GM12878 (cell line): Measurements from ENCODE around the gene TXNL4A. TPM values are rescaled to one million over a fixed set of nuclear protein-coding genes. Genes with fewer than 3 reads are reported as not detected.

Experiments
- ATAC-seq: fragments of 200-7000 bp; cut with Tn5 transposase; 3 replicates; pipeline ENCODE4 v1.9.1; 2020; ENCODE audit warnings: mild to moderate bottlenecking, moderate library complexity
- BruUV-seq: library from RNA; stranded (reverse); fragments of 400-500 nt; replicated peaks from 2 replicates; lab custom pipeline; 2021; lab: Mats Ljungman, UMichigan
- CTCF ChIA-PET: fragments of 300-600 bp; sonication (Branson Sonifier 250); formaldehyde crosslinking; extraction: SDS; loops from one replicate; lab custom pipeline; 2021; ENCODE audit warnings: inconsistent platforms; lab: Yijun Ruan, JAX
- POLR2A ChIA-PET: fragments of 350-600 bp; formaldehyde crosslinking; extraction: SDS; loops from one replicate; lab custom pipeline; 2021; ENCODE audit warnings: inconsistent platforms; lab: Charles Lee
- RAD21 ChIA-PET: fragments of 300-600 bp; sonication (Branson Sonifier 250); formaldehyde crosslinking; loops from one replicate; lab custom pipeline; 2023; ENCODE audit warnings: antibody characterized with exemption; ENCODE audit not compliant: unreplicated experiment; lab: Charles Lee
- SMC1A ChIA-PET: fragments of 300-600 bp; sonication (Branson Sonifier 250); formaldehyde crosslinking; loops from one replicate; lab custom pipeline; 2023; ENCODE audit not compliant: unreplicated experiment, uncharacterized antibody; lab: Charles Lee
- DNase-seq: peaks from one replicate; pipeline ENCODE4 v3.0.0-alpha.2; 2011; ENCODE audit warnings: low read depth, low spot score
- FAIRE-seq: peaks from 3 replicates; lab custom pipeline; 2011; peaks lifted over from hg19 to GRCh38; lab: Jason Lieb, UNC
- H2AFZ ChIP-seq: 2 replicates; pipeline ENCODE4 v1.6.0; 2011; ENCODE audit warnings: low read depth, low read length, control low read depth; ENCODE audit not compliant: control insufficient read depth
- H3K27ac ChIP-seq: 2 replicates; pipeline ENCODE4 v1.5.1; 2011; ENCODE audit warnings: control low read depth; ENCODE audit not compliant: control insufficient read depth, insufficient read depth
- H3K27me3 ChIP-seq, 2 experiments: replicated peaks in 1 of 2; 2 replicates each; pipeline versions ENCODE4 v1.6.0 to v1.6.1; 2011; ENCODE audit warnings: low read length in 1 of 2; ENCODE audit not compliant: control insufficient read depth in 2 of 2, insufficient read depth in 2 of 2
- H3K36me3 ChIP-seq, 2 experiments: 2 replicates each; pipeline ENCODE4 v1.5.1; 2011; ENCODE audit warnings: low read length in 1 of 2; ENCODE audit not compliant: control insufficient read depth in 2 of 2, insufficient read depth in 2 of 2
- H3K4me1 ChIP-seq: 2 replicates; pipeline ENCODE4 v1.6.1; 2011; ENCODE audit warnings: mild to moderate bottlenecking, low read length, moderate library complexity, mixed read lengths; ENCODE audit not compliant: control insufficient read depth, insufficient read depth
- H3K4me2 ChIP-seq: 2 replicates; pipeline ENCODE4 v1.6.0; 2011; ENCODE audit warnings: control low read depth; ENCODE audit not compliant: control insufficient read depth, insufficient read depth
- H3K4me3 ChIP-seq: fragments of 200-600 bp; sonication (generic); 2 replicates; pipeline ENCODE4 v1.5.1; 2016
- H3K79me2 ChIP-seq: 2 replicates; pipeline ENCODE4 v1.6.0; 2011; ENCODE audit warnings: low read length; ENCODE audit not compliant: control insufficient read depth, insufficient read depth
- H3K9ac ChIP-seq: 2 replicates; pipeline ENCODE4 v1.8.0; 2011; ENCODE audit warnings: low read length, control low read depth, mixed read lengths; ENCODE audit not compliant: control insufficient read depth, insufficient read depth
- H3K9me3 ChIP-seq: replicated peaks from 3 replicates; pipeline ENCODE4 v1.5.1; 2011; ENCODE audit warnings: mild to moderate bottlenecking, low read length; ENCODE audit not compliant: control insufficient read depth, insufficient read depth
- H4K20me1 ChIP-seq: 2 replicates; pipeline ENCODE4 v1.6.0; 2011; ENCODE audit not compliant: control insufficient read depth, insufficient read depth
- CBX3 ChIP-seq: fragments of 200-600 bp; sonication (generic); IDR thresholded peaks from 2 replicates; pipeline ENCODE4 v1.6.1; 2016; ENCODE audit warnings: low read depth, borderline replicate concordance
- EGR1 ChIP-seq, 2 experiments: IDR thresholded peaks; 1 replicate in 1 of 2; 2 replicates in 1 of 2; pipeline ENCODE4 v1.6.1; 2011 to 2012; ENCODE audit warnings: low read depth in 2 of 2, low read length in 2 of 2, borderline replicate concordance in 1 of 2, mild to moderate bottlenecking in 1 of 2, moderate library complexity in 1 of 2
- FOXM1 ChIP-seq: IDR thresholded peaks from 2 replicates; pipeline ENCODE4 v1.6.1; 2012; ENCODE audit warnings: low read depth, mild to moderate bottlenecking, inconsistent platforms, low read length, moderate library complexity
- JUNB ChIP-seq: IDR thresholded peaks from 2 replicates; pipeline ENCODE4 v1.6.1; 2016; ENCODE audit warnings: antibody characterized with exemption, mild to moderate bottlenecking
- MEF2A ChIP-seq: IDR thresholded peaks from 2 replicates; pipeline ENCODE4 v1.6.1; 2011; ENCODE audit warnings: low read depth, mild to moderate bottlenecking, low read length, moderate library complexity; ENCODE audit not compliant: insufficient read depth
- MTA2 ChIP-seq: fragments of 450-650 bp; IDR thresholded peaks from 2 replicates; pipeline ENCODE4 v1.6.1; 2016; ENCODE audit warnings: low read depth, mild to moderate bottlenecking, moderate library complexity
- NBN ChIP-seq: fragments of 450-650 bp; IDR thresholded peaks from 2 replicates; pipeline ENCODE4 v1.6.1; 2016
- POLR2A ChIP-seq: IDR thresholded peaks from 2 replicates; pipeline ENCODE4 v1.6.1; 2011; ENCODE audit warnings: low read depth, mild to moderate bottlenecking, low read length
- POU2F2 ChIP-seq: IDR thresholded peaks from 3 replicates; pipeline ENCODE4 v1.6.1; 2011; ENCODE audit warnings: low read depth, mild to moderate bottlenecking, low read length, borderline replicate concordance
- SREBF2 ChIP-seq: IDR thresholded peaks from 2 replicates; pipeline ENCODE4 v1.6.1; 2012; ENCODE audit warnings: mild to moderate bottlenecking, low read length
- ZNF384 ChIP-seq: IDR thresholded peaks from 2 replicates; pipeline ENCODE4 v1.6.1; 2012; ENCODE audit warnings: low read depth, mild to moderate bottlenecking, low read length, improper control_type of control experiment, borderline replicate concordance
- WGBS: methylation state at CpG from one replicate; pipeline ENCODE4 v1.1.6; 2016; ENCODE audit warnings: low lambda C conversion rate; ENCODE audit not compliant: insufficient replicate concordance, insufficient coverage; ENCODE audit errors: missing lambda C conversion rate; 5-methylcytosine and 5-hydroxymethylcytosine counted together
- in situ Hi-C: fragments of 300-500 bp; cut with MboI; formaldehyde crosslinking; loops from 9 replicates; pipeline ENCODE4 v1.14.3; 2018; ENCODE audit warnings: mixed read lengths
- intact Hi-C: fragments of 100-400 bp; cut with micrococcal nuclease; formaldehyde crosslinking; loops from one replicate; pipeline ENCODE4 v1.14.2; 2022; ENCODE audit not compliant: unreplicated experiment
- polyA plus RNA-seq, 11 experiments: library from polyadenylated mRNA; depleted of rRNA in 4 of 11; unstranded in 6 of 11; stranded (reverse) in 5 of 11; fragments of >200 nt; fragmentation: Nextera tagmentation in 4 of 11; fragmentation: Illumina TruSeq in 1 of 11; extraction: Ambion mirVana in 4 of 11; extraction: Trizol in 1 of 11; gene quantifications; 1 replicate in 1 of 11; 2 replicates in 10 of 11; pipeline versions ENCODE4 v1.2.1 to v1.2.3, GENCODE V29; 2011 to 2016; ENCODE audit warnings: inconsistent platforms in 2 of 11, missing spikeins in 2 of 11, low read depth in 1 of 11
- total RNA-seq, 4 experiments: library from RNA; depleted of rRNA in 3 of 4; stranded (reverse); fragments of >200 nt in 3 of 4; fragmentation: Illumina TruSeq in 1 of 4; extraction: Trizol in 1 of 4; gene quantifications; 2 replicates each; pipeline versions ENCODE4 v1.2.1 to v1.2.3, GENCODE V29; 2013 to 2021
- TF ChIP-seq, protein P1 (sequence below): fragments of 450-650 bp; IDR thresholded peaks from 2 replicates; pipeline ENCODE4 v1.6.1; 2017; ENCODE audit warnings: mild to moderate bottlenecking, moderate library complexity
- TF ChIP-seq, protein P2 (sequence below): fragments of 450-650 bp; IDR thresholded peaks from 2 replicates; pipeline ENCODE4 v1.6.1; 2017; ENCODE audit warnings: mild to moderate bottlenecking, low read depth, inconsistent platforms; ENCODE audit not compliant: poor library complexity, severe bottlenecking

Gene TXNL4A
- total and polyA plus RNA-seq, 10 of the 15 experiments (the other 5 are each of a cell fraction or from before 2014, with no cell fraction given) = 38.4 to 329 (median 128) TPM

DNA sequence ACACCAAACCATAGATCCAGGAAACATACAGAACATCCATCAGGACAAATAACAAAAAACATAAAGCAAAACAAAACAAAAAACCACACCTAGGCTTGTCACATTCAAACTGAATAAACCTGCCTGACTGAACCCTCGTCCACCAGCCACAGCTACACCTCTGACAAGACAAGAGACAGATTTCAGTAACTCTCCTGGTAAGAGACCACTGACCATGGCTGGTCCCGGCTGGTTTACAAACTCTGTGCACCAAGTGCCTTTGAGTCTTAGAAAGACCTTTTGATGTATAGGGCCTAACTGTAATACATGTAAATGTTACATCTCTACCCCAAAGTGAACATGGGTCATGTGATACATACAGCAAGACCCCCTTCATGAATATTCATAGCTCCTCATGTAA is 32.1 kb downstream of the TXNL4A start:
- ChIA-PET POLR2A (interaction anchor here (0.7 kb wide), 1 partner anchor 77 kb away, joined by 3 read pairs; no protein-coding TSS in a partner anchor), RAD21 (no interaction called here), CTCF (interaction anchor here (1.1 kb wide), 1 partner anchor 31 kb away, joined by 5 read pairs; no protein-coding TSS in a partner anchor), SMC1A (no interaction called here)
- FAIRE-seq (no peak), DNase-seq (no peak), ATAC-seq (no peak)
- Histone ChIP-seq H3K4me3 (no peak overlapping the region), H4K20me1 (no peaks in the 10 kb centered on the region), H3K27me3 (no peaks in the 10 kb centered on the region), H3K9me3 (no peaks in the 10 kb centered on the region), H3K27ac (no peak overlapping the region), H3K9ac (no peak overlapping the region), H3K4me2 (no peak overlapping the region), H2AFZ (no peak overlapping the region), H3K36me3 (no peaks in the 10 kb centered on the region), H3K4me1 (no peaks in the 10 kb centered on the region), H3K79me2 (no peaks in the 10 kb centered on the region; the same call in 1 of the 2 replicates)
- in situ Hi-C loops (loop anchor here (5.0 to 10.0 kb wide), 2 partner anchors 274 to 561 kb away; partner anchors contain the start of gene NFATC1), intact Hi-C loops (no loop called here)
- BruUV-seq = no TSS peak
- WGBS = 50% methylated on average over 2 of the region's 2 CpGs
- TF ChIP-seq FOXM1 (no peak), POU2F2 (no peak), MEF2A (no peak), MTA2 (no peak), SREBF2 (no peak), EGR1 (IDR thresholded peaks at IDR 0.05; ENCODE audit: borderline replicate concordance in 1 of 2, low read depth in 2 of 2, low read length in 2 of 2) (no peak), NBN (no peak), JUNB (no peak), CBX3 (no peak), ZNF384 (no peak), POLR2A (no peak)
- TF ChIP-seq, protein P1, sequence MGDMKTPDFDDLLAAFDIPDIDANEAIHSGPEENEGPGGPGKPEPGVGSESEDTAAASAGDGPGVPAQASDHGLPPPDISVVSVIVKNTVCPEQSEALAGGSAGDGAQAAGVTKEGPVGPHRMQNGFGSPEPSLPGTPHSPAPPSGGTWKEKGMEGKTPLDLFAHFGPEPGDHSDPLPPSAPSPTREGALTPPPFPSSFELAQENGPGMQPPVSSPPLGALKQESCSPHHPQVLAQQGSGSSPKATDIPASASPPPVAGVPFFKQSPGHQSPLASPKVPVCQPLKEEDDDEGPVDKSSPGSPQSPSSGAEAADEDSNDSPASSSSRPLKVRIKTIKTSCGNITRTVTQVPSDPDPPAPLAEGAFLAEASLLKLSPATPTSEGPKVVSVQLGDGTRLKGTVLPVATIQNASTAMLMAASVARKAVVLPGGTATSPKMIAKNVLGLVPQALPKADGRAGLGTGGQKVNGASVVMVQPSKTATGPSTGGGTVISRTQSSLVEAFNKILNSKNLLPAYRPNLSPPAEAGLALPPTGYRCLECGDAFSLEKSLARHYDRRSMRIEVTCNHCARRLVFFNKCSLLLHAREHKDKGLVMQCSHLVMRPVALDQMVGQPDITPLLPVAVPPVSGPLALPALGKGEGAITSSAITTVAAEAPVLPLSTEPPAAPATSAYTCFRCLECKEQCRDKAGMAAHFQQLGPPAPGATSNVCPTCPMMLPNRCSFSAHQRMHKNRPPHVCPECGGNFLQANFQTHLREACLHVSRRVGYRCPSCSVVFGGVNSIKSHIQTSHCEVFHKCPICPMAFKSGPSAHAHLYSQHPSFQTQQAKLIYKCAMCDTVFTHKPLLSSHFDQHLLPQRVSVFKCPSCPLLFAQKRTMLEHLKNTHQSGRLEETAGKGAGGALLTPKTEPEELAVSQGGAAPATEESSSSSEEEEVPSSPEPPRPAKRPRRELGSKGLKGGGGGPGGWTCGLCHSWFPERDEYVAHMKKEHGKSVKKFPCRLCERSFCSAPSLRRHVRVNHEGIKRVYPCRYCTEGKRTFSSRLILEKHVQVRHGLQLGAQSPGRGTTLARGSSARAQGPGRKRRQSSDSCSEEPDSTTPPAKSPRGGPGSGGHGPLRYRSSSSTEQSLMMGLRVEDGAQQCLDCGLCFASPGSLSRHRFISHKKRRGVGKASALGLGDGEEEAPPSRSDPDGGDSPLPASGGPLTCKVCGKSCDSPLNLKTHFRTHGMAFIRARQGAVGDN = no peak
- TF ChIP-seq, protein P2, sequence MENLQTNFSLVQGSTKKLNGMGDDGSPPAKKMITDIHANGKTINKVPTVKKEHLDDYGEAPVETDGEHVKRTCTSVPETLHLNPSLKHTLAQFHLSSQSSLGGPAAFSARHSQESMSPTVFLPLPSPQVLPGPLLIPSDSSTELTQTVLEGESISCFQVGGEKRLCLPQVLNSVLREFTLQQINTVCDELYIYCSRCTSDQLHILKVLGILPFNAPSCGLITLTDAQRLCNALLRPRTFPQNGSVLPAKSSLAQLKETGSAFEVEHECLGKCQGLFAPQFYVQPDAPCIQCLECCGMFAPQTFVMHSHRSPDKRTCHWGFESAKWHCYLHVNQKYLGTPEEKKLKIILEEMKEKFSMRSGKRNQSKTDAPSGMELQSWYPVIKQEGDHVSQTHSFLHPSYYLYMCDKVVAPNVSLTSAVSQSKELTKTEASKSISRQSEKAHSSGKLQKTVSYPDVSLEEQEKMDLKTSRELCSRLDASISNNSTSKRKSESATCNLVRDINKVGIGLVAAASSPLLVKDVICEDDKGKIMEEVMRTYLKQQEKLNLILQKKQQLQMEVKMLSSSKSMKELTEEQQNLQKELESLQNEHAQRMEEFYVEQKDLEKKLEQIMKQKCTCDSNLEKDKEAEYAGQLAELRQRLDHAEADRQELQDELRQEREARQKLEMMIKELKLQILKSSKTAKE = no peak
